VCaP (cell line): ENCODE results near the gene FAM81A.
A peak's percentile ranks its signal among the peaks of the same experiment; 100 is the strongest.
"Not testable (repeated sequence)": the region's sequence is repeated elsewhere in the genome, so short reads cannot be mapped to it uniquely, and the experiment has no call there.

Experiments used
- H3K27ac ChIP-seq: fragments of 450-650 bp; 2 replicates; pipeline ENCODE4 v1.5.1; 2017
- TF ChIP-seq, protein P1 (sequence below): fragments of 450-650 bp; conservative IDR thresholded peaks from 2 replicates; pipeline ENCODE4 v1.5.1; 2017; ENCODE audit warnings: mild to moderate bottlenecking, moderate library complexity

The FAM81A gene

DNA sequence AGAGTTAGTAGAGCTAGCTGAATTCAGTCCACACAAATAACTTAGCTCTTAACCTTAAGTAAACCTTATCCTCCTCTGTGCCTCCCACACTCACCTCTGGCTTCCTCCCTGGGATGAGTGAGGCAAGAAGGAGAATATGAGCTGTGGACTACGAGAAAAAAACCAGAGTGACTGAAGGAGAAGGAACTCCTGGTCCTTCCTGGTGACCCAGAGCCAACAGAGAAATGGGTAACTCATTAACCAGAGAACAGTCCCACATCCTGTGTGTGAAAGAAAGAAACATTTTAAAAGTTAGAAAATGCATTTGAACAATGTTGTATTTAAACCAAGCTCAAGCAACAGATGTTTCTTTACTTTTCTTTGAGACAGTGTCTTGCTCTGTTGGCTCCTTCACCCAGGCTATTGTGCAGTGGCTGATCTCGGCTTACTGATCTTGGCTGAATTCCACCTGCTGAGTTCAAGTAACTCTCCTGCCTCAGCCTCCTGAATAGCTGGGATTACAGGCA, 27.5 kb upstream of the FAM81A start:
- peak overlapping the region; percentile 55 for H3K27ac ChIP-seq
- TF ChIP-seq, protein P1, sequence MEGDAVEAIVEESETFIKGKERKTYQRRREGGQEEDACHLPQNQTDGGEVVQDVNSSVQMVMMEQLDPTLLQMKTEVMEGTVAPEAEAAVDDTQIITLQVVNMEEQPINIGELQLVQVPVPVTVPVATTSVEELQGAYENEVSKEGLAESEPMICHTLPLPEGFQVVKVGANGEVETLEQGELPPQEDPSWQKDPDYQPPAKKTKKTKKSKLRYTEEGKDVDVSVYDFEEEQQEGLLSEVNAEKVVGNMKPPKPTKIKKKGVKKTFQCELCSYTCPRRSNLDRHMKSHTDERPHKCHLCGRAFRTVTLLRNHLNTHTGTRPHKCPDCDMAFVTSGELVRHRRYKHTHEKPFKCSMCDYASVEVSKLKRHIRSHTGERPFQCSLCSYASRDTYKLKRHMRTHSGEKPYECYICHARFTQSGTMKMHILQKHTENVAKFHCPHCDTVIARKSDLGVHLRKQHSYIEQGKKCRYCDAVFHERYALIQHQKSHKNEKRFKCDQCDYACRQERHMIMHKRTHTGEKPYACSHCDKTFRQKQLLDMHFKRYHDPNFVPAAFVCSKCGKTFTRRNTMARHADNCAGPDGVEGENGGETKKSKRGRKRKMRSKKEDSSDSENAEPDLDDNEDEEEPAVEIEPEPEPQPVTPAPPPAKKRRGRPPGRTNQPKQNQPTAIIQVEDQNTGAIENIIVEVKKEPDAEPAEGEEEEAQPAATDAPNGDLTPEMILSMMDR: no peak

DNA sequence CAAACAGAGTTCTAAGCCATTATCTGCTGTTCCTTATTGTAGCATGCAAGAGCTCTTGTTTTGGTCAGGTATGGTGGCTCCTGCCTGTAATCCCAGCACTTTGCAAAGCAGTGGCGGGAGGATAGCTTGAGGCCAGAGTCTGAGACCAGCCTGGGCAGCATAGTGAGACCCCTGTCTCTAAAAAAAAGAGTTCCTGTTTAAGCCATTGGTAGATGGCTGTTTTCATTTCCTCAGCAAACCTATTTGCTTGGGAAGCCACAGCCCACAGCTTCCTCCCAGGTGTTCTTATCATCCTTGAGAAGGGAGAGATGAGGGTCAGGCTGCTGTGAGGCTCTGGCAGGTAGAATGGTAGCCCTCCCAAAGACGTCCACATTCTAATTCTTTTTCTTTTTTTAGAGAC, 24.4 kb upstream of the FAM81A start:
- no peak overlapping the region for H3K27ac ChIP-seq
- TF ChIP-seq, protein P1: no peak

DNA sequence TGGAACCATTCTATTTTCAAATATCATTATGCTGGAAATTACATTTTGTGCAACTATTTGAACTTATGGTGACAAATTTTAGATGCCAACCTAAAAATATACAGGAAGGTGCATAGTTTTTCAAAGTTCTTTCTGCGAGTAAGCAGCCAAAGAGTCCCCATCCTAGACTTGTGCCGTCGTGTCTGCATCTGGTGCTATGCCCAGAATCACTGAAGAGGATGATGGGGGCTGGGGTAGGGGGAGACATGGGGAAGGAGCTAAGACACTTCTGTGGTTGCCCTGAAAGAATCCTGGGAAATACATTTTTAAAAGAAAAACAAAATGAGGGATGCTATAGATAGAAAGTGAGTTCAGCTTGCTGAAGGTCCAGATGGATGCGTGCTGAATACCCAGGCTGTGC, 21.2 kb upstream of the FAM81A start:
- TF ChIP-seq, protein P1: no peak
- no peak overlapping the region for H3K27ac ChIP-seq

DNA sequence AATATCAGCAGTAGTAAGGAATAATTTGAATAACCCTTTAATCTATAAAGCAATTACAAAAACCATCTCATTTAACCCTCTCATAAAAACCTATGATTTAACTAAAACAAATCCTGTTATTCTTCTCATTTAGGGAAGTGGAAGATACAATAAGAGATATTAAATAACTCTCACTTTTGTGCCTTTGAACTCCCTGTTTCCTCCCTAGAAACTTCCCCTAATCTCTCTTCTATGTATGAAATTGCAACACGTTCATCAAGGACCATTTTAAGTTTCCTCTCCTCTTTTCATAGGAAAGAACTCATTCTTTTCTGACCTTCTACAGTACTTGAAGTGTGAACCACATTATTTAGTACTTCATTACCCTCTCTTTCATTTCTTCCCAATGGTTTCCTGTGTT, 18.8 kb upstream of the FAM81A start:
- TF ChIP-seq, protein P1: no peak
- no peak overlapping the region for H3K27ac ChIP-seq

DNA sequence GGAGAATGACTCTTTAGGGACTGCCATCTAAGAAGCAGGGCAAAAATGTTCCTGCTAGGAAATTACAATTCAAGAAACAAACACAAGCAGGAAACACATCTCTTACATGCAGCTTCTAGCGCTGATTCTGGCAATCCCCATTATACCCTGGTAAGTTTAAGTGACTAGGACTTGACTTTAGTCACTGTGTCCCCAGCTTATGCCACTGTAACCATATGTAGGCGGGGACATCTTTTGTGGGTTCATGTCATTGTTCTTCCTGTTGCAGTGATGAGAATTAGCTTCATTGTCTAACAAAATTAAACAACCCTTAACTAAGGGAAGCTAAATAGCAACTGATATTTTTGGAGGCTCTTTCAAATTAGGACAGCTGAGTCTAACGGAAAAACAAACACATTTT, 17.9 kb upstream of the FAM81A start:
- TF ChIP-seq, protein P1: no peak
- no peak overlapping the region for H3K27ac ChIP-seq

DNA sequence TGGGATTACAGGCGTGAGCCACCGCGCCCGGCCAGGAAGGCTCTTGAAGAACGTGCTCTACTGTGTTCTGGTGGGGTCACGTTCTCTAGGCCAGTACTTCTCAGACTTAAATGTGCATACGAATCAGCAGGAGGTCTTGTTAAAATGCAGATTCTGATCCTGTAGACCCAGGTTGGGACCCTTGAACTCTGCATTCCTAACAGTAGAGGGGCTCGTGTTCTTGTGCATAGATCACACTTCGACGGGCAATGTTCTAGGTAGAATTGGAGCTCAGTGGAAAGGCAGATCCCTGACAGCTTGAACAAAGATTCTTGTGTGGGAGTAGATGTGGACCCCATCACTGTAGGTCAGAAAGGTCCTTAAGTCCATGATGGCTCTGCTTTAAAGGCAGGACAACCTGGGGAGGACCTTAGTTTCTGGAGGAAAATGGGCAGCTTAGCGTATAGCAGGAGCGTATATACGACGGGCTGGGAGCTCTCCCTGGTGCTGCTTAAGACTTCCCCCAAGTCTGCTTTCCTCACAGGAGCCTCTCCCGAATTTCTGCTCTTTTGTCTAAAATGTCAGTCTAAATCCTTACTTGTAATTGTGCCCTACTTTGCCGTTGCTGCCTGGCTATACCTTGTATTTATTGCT, 16.9 kb upstream of the FAM81A start:
- TF ChIP-seq, protein P1: no peak
- no peak overlapping the region for H3K27ac ChIP-seq

DNA sequence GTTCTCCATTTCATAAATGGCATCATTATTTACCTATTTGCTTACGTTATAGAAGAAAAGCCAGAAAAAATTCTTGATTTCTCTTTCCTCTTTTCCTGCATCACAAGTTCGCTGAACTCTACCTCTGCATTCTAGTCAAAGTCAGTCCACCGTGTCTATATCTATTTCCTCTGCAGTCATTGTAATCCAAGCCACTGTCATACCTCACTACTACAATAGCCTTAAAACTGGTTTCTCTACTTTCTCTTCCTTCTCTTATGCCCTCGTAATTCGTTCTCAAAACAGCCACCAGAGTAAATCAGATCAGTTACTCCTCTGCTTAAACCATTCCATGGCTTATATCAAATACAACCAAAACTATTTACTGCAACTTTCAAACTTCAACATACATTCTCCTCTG, 13.4 kb upstream of the FAM81A start:
- no peak overlapping the region for H3K27ac ChIP-seq
- TF ChIP-seq, protein P1: no peak

DNA sequence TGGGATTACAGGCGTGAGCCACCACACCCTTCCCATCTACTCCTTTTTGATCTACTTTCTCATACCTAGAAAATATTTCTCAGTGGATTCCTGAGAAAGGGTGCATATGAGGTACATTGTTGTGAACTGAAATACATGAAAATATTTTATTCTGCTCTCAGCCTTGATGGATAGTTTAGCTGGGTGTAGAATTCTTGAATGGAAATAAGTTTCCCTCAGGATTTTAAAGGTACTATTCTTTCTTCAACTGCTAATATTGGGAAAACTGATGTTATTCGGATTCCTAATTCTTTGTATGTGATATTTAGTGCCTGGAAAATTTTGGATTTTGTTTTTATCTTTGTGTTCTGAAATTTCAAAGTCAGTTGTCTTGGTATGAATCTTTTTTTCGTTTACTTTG, 9.1 kb upstream of the FAM81A start:
- H3K27ac ChIP-seq: not testable (repeated sequence)
